ENCODE measurements around the gene SUGT1.

Gene SUGT1

GRCh38 chr13:52739468-52740071, 86.9 kb downstream of the SUGT1 start, which contains the start of gene CNMD:
Gene CNMD, minus strand, starts transcription at chr13:52739820. Its CDS starts 119 bp downstream, at chr13:52739701.
- no peak for DNase-seq

GRCh38 chr13:52743569-52743968, 90.9 kb downstream of the SUGT1 start:
- DNase-seq = no peak

- DNase-seq = no peak
These were observed 91.4 kb downstream of the SUGT1 start for GRCh38 chr13:52743988-52744387.

- no peak for DNase-seq
These were observed 92.3 kb downstream of the SUGT1 start for GRCh38 chr13:52744842-52745375.

- DNase-seq = no peak
These were observed 93.5 kb downstream of the SUGT1 start for GRCh38 chr13:52746141-52746540.

DNA sequence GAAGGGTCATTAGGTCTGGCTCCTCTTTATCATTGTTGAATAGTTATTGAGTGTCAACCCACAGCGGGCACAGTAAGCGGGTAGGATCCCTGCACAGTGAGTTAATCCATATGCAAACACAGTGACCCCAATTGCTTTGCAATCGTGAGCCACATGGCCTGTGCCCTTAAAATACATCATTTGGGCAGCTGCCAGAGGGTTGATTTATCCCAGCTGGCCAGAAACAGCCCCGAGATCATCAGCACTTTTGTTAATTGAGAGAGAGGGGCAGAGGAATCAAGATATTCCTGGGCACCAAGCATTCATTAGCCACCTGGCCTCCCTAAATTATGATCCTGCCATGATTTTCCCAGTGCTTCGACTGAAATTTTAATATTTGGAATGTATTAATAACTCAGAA, 96.8 kb downstream of the SUGT1 start:
- no peak for DNase-seq

All from activated CD4-positive, alpha-beta T cell treated with anti-CD3 and anti-CD28 coated beads, Interleukin-2, amount 50 U/mL, for 16 hours (primary cell).